ENCODE data around the gene CPED1.

Gene CPED1

GRCh38 chr7:121331574-121331973 lies 343.1 kb downstream of the CPED1 start:
- no peak for DNase-seq

GRCh38 chr7:121334376-121334775 lies 345.9 kb downstream of the CPED1 start:
- no peak for DNase-seq

- no peak for DNase-seq
Observed at GRCh38 chr7:121334875-121335648, 346.6 kb downstream of the CPED1 start.

- no peak for DNase-seq
Observed at GRCh38 chr7:121336579-121336978, 348.1 kb downstream of the CPED1 start.

GRCh38 chr7:121337398-121337797 lies 348.9 kb downstream of the CPED1 start:
- no peak for DNase-seq

GRCh38 chr7:121339082-121339481 lies 350.6 kb downstream of the CPED1 start:
- no peak for DNase-seq

GRCh38 chr7:121341933-121342332 lies 353.4 kb downstream of the CPED1 start:
- no peak for DNase-seq

GRCh38 chr7:121342631-121343030 lies 354.1 kb downstream of the CPED1 start:
- no peak for DNase-seq

- no peak for DNase-seq
Observed at GRCh38 chr7:121343302-121343701, 354.8 kb downstream of the CPED1 start.

GRCh38 chr7:121344093-121344492 lies 355.6 kb downstream of the CPED1 start:
- DNase-seq = no peak

GRCh38 chr7:121344497-121344896 lies 356.0 kb downstream of the CPED1 start:
- DNase-seq = no peak

Data from activated naive CD4-positive, alpha-beta T cell treated with anti-CD3 and anti-CD28 coated beads, Interleukin-2, amount 50 U/mL, for 16 hours (primary cell).